NOMO-1 treated with dmso at 0.1 percent for 144 hours (cell line): Measurements from ENCODE around the gene PTPRZ1.

ENCODE experiments used
- DNase-seq: peaks from one replicate; lab custom pipeline; 2025; ENCODE audit not compliant: unreplicated experiment; lab: John Stamatoyannopoulos, UW

Gene PTPRZ1

DNA sequence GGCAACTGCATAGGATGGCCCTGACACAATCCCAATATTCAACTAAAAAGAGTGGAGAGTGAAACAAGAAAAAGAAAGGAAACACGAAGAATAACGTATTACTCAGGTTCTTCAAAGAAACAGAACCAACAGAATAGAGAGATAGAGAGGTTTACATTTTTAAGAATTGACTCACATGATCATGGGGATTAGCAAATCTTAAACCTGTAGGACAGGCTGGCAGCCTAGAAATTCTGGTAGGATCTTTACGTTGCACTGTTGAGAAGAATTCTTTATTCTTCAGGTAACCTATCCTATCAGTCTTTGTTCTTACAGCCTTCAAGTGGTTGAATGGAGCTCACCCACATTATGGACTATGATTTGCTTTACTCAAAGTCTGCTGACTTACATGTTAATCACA is 167.2 kb downstream of the PTPRZ1 start:
- DNase-seq: no peak

DNA sequence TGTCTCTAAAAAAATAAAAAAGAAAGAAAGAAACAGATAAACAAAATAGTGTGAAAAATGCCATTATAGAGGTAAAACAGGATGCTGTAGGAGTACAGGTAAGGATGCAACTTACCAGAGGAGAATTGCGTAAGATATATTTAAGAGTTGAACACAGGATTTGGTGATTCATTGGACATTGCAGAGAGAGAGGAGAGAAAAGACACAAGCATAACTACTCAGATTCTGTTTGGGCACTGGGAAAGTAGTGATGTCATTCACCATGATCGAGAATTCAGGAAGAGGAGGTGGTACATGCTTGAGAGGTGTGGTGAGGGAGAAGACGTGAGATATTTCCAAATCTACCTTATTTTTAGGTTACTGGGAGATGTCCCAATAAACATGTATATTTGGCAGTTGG is 173.4 kb downstream of the PTPRZ1 start:
- no peak for DNase-seq

- no peak for DNase-seq
These were observed 181.4 kb downstream of the PTPRZ1 start for GRCh38 chr7:122054393-122054792.

DNA sequence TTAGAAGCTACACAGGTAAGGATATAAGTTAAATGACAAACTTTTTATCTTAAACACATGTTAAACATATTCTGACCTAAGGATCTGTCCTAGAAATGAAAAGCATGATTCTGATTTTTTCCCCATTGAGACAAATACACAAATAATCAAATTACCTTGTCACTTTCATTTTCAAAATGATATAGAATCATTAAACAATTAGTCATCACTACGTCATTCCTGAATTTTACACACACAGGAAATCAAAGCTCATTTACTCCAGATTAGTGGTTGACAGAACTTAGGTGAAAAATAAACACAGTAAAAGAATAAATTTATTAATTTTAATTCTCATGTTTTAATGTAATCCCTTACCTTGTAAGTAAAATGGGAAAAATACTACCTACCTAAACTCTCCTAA is 182.1 kb downstream of the PTPRZ1 start:
- no peak for DNase-seq

DNA sequence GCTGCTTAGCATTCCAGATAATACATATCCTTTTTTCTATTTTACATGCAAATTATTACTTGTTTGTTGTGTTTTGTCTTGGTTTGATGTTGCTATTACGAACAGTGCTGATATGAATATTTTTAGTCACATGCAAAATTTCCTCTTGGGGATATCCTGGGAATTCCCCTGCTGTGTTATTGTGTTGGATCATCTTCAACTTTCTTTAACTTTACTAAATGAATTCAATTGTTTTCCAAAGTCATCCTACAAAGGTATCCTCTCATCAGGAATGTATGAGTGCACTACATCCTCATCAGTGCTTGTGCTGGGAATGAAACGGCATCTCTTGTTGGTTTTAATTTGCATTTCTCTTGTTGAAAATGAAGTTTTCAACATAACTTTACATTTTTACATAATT is 184.0 kb downstream of the PTPRZ1 start:
- no peak for DNase-seq

DNA sequence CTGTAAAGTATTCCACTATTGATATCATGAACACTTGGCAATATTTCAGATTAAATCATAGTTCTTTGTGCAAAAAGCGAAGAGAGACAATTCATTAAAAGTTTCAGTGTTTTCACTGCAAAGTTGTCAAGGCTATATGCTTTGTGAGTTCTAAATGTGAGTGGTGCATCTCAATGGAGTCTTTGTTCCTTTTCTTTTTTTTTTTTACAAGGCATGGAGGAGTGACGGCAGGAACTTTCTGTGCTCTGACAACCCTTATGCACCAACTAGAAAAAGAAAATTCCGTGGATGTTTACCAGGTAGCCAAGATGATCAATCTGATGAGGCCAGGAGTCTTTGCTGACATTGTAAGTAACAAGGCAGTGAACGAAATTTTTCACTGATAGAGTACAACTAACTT is 186.6 kb downstream of the PTPRZ1 start:
- no peak for DNase-seq

GRCh38 chr7:122063146-122063545 is 190.2 kb downstream of the PTPRZ1 start:
- no peak for DNase-seq

DNA sequence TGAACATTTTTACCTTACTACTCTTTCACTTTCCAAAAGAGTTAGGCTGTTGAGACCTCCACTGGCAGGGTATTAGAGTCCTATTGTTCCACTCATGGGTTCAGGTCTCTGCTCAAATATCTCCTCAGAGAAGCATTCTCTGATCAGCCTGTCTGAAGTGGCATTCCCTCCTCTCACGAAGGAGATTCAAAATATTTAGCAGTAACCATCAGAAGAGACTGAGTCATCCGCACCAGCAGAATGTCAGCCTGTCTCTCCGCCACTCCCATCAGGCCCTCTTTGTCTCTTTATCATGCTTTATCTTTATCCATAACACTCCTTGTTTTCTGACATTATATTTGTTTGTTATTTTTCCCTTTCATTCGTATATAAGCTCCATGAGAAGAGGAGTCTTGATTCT is 192.0 kb downstream of the PTPRZ1 start:
- DNase-seq: no peak

- no peak for DNase-seq
These were observed 194.1 kb downstream of the PTPRZ1 start for GRCh38 chr7:122067077-122067476.

DNA sequence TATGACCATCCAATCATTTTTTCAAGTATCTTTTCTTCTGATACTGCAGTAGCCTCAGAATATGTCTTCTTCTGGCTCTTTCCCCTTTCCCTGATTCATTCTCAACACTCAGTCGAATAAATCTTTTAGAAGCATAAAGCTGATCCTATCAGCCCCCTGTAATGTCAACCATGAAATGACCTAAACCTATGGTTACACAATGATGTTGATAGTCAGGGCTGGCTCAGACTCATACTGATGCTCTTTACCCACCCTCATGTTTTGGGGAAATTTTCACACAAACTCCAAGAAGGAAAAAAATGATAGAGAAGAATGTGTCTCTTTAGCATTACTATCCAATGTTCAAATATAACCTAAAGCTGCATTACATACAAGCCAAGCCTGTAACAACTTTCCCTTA is 195.1 kb downstream of the PTPRZ1 start:
- no peak for DNase-seq

DNA sequence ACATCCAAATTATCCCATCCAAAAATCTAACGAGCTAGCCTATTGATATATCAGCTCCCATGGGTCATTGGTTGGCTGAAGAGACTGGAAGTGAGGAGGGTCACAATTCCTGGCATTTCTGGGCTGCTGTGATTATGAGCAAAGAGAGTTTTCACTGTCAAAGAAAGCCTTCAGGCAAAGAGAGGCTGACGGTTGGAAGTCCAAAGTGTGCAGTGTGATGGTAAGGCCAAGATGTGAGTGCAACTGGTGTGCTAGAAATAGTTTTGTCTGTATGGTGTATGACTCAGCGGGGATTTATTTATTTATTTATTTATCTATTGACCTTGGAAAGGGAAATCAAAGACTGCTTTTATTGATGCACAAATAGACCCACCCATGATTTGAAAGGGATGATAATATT is 196.0 kb downstream of the PTPRZ1 start:
- DNase-seq: no peak

- no peak for DNase-seq
These were observed 197.1 kb downstream of the PTPRZ1 start for GRCh38 chr7:122070062-122070461.

- no peak for DNase-seq
These were observed 197.9 kb downstream of the PTPRZ1 start for GRCh38 chr7:122070834-122071233.

DNA sequence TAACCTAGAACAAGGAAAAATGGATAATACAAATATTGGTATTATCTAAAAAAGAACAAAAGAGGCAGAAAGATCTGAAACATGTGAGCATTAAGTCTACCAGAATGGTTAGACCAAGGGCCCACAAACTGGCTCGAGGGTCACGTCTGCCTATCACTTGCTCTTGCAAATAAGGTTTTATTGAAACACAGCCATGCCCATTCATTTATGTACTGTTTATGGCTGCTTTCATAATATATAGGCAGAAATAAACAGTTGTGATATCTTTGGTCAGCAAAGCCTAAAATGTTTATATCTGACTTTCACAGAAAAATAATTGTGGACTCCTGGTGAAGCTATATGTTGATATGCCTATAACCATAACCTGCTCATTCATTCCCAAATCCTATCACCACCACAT is 199.3 kb downstream of the PTPRZ1 start:
- no peak for DNase-seq

DNA sequence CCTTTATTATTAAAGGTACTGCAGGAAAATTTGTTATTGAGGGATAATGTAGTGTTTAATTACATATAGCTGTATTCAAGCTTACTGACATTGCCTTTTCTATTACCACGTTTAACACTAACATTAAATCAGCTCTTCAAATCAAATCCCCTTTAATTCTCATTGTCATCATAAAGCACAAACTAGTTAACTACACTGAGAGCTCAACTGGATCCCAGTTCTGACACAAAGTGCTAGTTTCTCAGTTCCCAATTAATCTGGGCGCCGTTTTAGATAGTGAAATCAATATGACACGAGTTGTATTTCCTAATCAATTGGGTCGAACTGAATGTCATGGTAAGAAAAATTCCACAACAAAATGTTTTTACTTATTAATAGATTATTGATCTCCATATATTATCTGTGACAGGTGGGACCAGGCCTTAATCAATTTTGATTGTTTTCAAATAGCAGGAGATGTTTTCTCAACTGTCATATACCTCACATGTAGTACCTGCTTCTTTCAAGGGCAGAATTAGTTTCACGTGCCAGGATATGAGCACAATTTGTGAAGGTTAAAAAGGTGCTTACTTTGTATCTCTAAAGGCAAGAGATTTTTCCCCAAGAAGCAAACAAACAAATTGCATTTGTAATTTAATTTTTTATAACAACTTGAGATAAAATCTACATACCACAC is 200.1 kb downstream of the PTPRZ1 start:
- no peak for DNase-seq

DNA sequence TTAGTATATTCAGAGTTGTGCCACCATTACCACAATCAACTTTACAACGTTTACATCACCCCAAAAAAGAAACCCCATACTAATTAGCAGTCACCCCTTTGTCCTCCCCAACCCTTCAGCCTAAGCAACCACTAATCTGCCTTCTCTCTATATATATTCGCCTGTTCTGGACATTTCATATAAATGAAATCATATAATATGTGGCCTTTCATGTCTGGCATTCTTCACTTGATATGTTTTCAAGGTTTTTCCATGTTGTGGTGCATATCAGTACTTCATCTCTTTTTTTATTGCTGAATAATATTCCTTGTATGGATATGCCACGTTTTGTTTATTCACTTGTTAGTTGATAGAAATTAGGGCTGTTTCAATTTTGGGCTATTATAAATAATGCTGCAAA is 200.7 kb downstream of the PTPRZ1 start:
- no peak for DNase-seq

DNA sequence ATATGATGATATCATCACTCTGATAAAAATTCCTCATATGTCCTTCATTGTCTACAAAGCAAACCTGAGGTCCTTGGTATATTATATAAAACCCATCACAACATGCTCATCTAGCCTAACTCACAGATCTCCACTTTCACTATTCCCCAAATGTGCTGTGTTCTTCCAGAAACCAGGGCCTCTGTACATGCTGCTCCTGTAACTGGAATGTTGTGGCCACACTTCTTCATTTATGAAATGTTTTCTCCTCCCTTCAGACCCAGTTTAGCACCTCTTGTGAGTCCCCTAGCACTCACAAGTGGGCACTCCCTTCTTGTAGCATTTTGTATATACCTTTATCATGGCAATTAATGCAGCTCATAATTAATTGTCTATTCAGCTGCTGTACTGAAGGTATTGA is 209.2 kb downstream of the PTPRZ1 start:
- no peak for DNase-seq

DNA sequence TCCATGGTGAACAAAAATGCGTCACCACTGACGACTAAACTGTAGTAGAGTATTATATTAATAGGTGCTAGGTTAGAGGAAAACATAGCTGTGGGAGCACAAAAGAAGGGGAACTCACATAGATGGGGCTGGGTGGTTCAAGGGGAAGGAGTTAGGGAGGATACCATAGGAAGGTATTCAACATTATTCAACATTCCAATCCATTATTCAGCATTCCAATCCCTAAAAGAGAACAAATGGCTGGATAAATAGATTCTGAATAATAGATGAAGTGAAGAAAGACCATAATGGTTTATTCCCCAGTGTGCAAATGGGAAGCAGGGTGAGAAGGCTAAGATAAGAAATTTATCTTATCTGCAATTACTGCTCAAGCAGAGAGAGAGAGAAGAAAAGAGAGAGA is 209.7 kb downstream of the PTPRZ1 start:
- no peak for DNase-seq

- peak; percentile 1 for DNase-seq
These were observed 220.2 kb downstream of the PTPRZ1 start for GRCh38 chr7:122092964-122093797.

DNA sequence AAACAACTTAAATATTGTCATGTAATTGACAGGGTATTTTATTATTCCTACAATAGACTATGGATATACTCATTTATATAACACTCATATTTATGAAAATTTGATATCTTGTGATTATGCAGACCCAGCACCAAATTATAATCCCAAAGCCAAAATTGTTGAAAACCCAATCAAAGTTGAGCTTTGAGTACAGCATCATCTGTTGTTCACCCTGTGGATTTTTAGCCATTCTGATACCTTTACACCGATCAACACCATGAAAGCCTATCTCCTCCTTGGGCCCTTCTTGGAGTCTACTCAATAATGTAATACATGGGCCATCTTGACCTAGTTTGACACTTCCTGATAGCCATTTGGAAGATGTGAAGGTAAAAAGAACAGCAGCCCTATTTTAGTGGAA is 221.6 kb downstream of the PTPRZ1 start:
- no peak for DNase-seq

GRCh38 chr7:122095642-122096041 is 222.7 kb downstream of the PTPRZ1 start:
- DNase-seq: no peak

GRCh38 chr7:122100021-122100420 is 227.1 kb downstream of the PTPRZ1 start:
- DNase-seq: no peak

DNA sequence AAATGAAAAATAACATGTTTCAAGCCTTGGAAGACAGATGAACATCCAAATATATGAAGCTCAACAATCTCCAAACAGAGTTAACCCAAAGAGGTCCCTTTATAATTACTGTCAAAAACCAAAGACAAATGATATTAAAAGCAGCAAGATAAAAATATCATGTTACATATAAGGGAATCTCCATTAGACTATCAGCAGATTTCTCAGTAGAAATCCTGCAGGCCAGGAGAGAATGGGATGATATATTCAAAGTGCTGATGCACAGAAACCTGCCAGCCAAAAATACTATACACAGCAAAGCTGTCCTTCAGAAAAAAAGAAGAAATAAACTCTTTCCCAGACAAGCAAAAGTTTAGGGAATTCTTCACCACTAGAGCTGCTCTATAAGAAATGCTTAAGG is 230.1 kb downstream of the PTPRZ1 start:
- no peak for DNase-seq
